Islet of Langerhans (tissue), 1 donor: ENCODE measurements around the gene MFAP4.
A peak's percentile ranks its signal among the peaks of the same experiment; 100 is the strongest.
"Not testable (repeated sequence)": the region's sequence is repeated elsewhere in the genome, so short reads cannot be mapped to it uniquely, and the experiment has no call there.

Source experiments
- FAIRE-seq: peaks from one replicate; lab custom pipeline; 2011; peaks lifted over from hg19 to GRCh38; lab: Jason Lieb, UNC

The MFAP4 gene

GRCh38 chr17:19369846-19370492 is 17.0 kb downstream of the MFAP4 start:
- FAIRE-seq: no peak

DNA sequence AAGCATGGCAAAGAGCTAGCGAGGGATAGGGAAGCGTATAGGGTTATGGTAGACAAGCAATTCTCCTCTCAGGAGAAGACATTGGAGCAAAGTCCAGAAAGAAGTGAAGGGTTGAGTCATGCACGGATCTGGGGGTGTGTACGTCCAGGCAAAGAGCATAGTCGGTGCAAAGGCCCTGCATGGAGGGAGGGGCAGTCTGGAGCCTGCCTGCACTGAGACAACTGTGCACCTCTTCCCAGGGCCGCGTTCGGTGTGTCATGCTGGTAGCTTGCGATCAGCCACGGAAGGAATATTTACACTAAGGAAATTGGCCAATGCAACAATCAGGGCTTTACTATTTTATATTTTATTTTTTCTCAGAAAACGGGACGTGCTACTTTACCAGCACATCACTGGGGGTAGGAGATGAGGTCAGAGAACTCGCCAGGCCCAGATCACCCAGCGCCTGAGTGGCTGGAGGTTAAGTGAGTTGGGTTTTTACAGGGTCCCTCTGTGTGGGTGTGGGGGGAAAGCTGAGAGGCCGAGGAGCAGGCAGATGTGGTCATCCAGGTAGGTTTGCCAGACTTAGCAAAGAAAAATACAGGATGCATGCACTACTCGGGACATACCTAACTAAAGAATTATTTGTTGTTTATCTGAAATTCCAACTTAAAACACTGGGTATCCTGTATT is 17.7 kb downstream of the MFAP4 start:
- FAIRE-seq: no peak

- no peak for FAIRE-seq
Measured at GRCh38 chr17:19368229-19368628, 18.8 kb downstream of the MFAP4 start.

- FAIRE-seq: no peak
Measured at GRCh38 chr17:19366637-19366972, 20.4 kb downstream of the MFAP4 start.

- FAIRE-seq: no peak
Measured at GRCh38 chr17:19365833-19366636, 21.0 kb downstream of the MFAP4 start.

DNA sequence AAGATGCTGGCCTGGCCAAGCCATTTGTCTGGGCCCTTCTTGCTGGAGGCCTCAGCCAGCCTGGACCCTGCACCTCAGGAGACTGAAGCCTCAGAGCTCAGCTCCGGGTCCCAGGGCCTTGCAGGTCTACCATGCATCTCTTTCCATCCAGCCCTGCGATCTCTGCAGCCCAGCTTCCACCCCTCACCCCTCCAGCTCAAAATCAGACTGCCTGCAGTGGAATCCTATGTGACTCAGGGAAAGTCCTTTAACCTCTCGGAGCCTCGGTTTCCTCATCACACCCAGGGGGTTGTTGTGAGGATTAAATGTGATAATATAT is 21.5 kb downstream of the MFAP4 start:
- FAIRE-seq: no peak

- no peak for FAIRE-seq
Measured at GRCh38 chr17:19364699-19365498, 22.1 kb downstream of the MFAP4 start.

- FAIRE-seq: no peak
Measured at GRCh38 chr17:19363460-19364035, 23.4 kb downstream of the MFAP4 start.

DNA sequence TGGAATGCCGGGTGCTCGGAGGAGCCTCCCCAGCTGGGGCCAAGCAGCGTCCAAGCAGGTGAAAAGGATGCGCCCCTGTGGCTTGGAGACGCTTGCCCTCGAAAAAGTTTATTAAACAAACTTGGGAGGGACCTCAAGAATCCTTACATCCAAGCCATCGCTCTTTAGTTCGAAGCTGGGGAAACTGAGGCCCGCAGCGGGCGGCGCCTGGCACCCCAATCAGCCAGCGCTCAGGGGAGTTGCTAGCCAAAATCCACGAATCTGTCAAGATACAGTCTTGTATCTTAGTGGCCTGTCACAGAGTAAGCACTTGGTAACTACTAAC is 23.9 kb downstream of the MFAP4 start:
- FAIRE-seq: no peak

DNA sequence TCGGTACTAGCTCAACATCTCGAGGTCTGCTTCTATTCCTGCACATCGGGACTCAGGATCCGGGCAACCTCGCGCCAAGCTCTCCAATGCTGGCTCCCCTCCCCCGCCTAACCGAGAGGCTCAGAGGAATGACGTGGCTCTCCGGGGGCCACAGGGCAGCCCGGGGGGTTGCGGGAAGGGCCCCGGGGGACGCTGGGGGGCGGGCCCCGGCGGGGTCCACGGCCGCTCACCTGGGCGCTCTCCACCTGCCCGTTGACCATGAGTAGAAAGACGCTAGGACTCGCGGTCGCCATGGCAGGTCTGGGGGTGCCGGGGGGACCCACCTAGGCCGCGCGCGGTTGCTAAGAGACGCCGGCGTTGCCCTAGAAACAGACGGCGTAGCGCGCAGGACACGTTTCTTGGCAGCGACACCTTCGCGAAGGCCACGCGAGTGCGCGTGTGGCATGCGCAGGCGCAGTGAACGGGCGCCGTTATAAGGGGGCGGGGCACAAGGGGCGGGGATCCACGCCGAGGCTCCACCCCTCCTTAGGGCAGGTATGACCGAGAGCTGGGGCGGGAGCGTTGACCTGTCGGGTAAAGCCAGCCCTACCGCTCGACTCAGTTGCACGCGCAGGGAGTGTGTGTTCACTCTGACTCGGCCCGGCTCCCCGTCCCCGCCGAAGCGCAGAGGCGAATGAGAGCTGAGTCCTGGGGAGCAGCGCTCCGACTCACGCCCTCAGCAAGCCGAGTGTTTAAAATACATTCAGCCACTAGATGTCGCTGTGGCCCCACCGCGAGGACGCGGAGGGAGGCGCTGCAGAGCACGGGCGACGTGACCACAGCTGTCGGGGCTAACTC is 24.5 kb downstream of the MFAP4 start, which contains the start of gene B9D1:
Gene B9D1 (minus strand): TSS at position 447 of the 837 bp plus-strand sequence. CDS start 154 bp downstream, at position 293.
- peak; percentile 62 for FAIRE-seq

DNA sequence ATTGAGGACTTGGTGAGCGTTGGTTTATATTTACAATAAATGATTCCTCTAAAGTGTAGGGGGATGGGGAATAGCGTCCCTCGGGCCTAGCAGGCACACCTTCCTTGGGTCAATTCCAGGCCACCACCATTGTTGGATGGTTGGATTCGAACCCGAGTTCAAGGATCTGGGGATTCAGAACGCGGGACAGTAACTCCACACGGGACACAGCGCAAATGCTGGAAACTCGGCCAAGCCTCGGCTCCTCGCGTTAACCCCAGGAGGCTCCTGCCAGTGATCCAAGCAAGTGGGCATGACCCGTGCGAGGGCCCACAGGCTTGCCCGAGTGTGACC is 25.1 kb downstream of the MFAP4 start:
- FAIRE-seq: no peak

GRCh38 chr17:19361326-19361725 is 25.7 kb downstream of the MFAP4 start:
- FAIRE-seq: no peak

DNA sequence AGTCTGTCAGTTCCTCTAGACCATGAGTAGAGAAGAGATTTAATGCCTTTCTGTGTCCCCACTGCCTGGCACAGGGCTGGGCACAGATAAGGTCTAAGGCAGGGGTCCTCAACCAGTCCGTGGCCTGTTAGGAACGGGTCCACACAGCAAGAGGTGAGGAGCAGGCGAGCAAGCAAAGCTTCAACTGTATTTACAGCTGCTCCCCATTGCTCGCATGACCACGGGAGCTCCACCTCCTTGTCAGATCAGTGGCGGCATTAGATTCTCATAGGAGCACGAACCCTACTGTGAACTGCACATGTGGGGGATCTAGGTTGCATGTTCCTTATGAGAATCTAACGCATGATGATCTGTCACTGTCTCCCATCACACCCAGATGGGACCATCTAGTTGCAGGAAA is 26.2 kb downstream of the MFAP4 start:
- no peak for FAIRE-seq

GRCh38 chr17:19359856-19360255 is 27.1 kb downstream of the MFAP4 start:
- no peak for FAIRE-seq

DNA sequence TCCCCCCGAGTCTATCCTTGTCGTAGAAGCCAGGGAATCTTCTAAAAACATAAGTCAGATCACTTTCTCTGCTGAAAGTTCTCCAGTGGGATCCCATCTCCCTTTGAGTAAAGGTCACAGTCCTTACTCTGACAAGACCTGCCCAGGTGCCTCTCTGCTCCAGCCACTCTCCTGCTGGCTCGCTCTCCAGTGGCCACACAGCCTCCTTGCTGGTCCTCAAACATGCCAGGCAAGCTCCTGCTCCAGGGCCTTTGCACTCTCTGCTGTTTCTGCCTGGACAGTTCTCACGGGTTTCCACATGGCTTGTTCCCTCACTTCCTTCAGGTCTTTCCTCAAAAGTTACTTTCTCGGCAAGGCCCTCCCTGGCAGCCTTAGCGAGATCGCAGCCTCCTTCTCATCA is 27.8 kb downstream of the MFAP4 start:
- no peak for FAIRE-seq

DNA sequence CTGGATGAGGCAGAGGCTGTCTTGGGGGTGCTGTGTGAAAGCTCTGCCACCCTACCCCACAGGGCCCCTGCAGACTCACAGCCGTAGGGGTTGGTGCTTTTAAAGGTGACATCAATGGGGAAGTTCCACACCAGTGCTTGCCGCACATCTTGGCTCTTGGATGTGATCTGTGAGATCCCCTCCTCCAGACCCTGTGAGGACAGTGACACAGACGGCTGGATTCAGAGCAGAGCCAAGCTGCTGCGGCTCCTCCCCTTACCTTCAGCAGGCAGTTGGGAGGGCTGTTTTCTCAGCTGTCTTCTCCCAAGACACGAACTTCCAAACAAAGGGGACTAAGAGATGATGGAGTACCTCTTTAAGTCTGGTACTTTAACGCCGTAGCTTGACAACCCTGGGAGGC is 29.2 kb downstream of the MFAP4 start:
- FAIRE-seq: no peak

- no peak for FAIRE-seq
Measured at GRCh38 chr17:19357351-19357750, 29.6 kb downstream of the MFAP4 start.

- FAIRE-seq: no peak
Measured at GRCh38 chr17:19354748-19355147, 32.2 kb downstream of the MFAP4 start.

DNA sequence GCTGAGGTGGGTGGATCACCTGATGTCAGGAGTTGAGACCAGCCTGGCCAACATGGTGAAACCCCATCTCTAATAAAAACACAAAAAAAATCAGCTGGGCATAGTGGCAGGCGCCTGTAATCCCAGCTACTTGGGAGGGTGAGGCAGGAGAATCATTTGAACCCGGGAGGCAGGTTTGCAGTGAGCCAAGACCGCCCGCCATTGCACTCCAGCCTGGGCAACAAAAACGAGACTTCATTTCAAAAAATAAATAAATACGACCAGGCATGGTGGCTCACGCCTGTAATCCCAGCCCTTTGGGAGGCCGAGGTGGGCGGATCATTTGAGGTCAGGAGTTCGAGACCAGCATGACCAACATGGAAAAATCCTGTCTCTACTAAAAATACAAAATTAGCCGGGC is 33.6 kb downstream of the MFAP4 start:
- not testable (repeated sequence) for FAIRE-seq

GRCh38 chr17:19348806-19349205 is 38.2 kb downstream of the MFAP4 start:
- no peak for FAIRE-seq

- no peak for FAIRE-seq
Measured at GRCh38 chr17:19348081-19348650, 38.8 kb downstream of the MFAP4 start.
